ENCODE results near the gene SPATA33. TPM values are rescaled to one million over a fixed set of nuclear protein-coding genes. Genes with fewer than 3 reads are reported as not detected.
"Not testable (repeated sequence)": the region's sequence is repeated elsewhere in the genome, so short reads cannot be mapped to it uniquely, and the experiment has no call there.

SPATA33 gene
- total RNA-seq, 2 experiments from 2014 or later: 9.8 to 11.6 TPM

- Mint-ChIP-seq H3K27me3 (no peaks in the 10 kb centered on the region), H3K4me1 (peaks cover 11% of the 10 kb centered on the region), H3K9me3 (no peaks in the 10 kb centered on the region), H3K4me3 (peak overlapping the region; percentile 96), H3K36me3 (peaks cover 8% of the 10 kb centered on the region), H3K27ac (peak overlapping the region; percentile 55)
- DNase-seq (no peak), ATAC-seq (ENCODE audit: low read depth) (peak; percentile 50)
- POLR2A ChIA-PET: interaction anchor here (0.9 to 1.9 kb wide), 7 partner anchors 10 to 186 kb away, joined by 4 to 18 read pairs (median 5); partner anchors contain the start of gene TCF25
Observed at GRCh38 chr16:89687092-89687940, 29.7 kb downstream of the SPATA33 start.

- H3K4me1 Mint-ChIP-seq: peaks cover 11% of the 10 kb centered on the region
- H3K4me3 Mint-ChIP-seq: peak overlapping the region; percentile 40
- H3K27ac Mint-ChIP-seq: no peak overlapping the region
- DNase-seq (no peak), ATAC-seq (ENCODE audit: low read depth) (no peak)
- peaks cover 11% of the 10 kb centered on the region for H3K36me3 Mint-ChIP-seq
- POLR2A ChIA-PET: no interaction called here
- no peaks in the 10 kb centered on the region for H3K9me3 Mint-ChIP-seq
- no peaks in the 10 kb centered on the region for H3K27me3 Mint-ChIP-seq
Observed at GRCh38 chr16:89688395-89688794, 30.8 kb downstream of the SPATA33 start.

DNA sequence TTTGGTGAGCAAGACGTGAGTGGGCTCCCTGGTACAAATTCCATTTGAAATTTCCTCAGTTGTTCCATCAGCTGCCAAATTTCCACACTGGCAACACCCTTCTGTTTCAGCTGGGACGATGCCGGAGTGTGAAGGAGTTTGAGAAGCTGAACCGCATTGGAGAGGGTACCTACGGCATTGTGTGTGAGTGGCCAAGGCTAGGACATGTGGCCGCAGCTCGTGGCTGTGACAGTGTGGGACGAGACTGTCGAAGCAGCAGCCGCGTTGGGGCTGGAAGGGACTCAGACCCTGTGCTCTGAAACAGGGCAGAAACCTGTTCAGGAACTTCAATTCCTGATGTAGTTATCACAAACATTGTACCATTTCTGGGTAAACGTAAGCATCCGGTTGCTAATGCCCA, 31.5 kb downstream of the SPATA33 start:
- no peak overlapping the region for H3K27ac Mint-ChIP-seq
- peaks cover 14% of the 10 kb centered on the region for H3K36me3 Mint-ChIP-seq
- ATAC-seq (ENCODE audit: low read depth) (no peak), DNase-seq (no peak)
- POLR2A ChIA-PET: interaction anchor here (1.5 kb wide), 1 partner anchor 12 kb away, joined by 5 read pairs; the partner anchor contains the start of gene SPATA2L
- H3K9me3 Mint-ChIP-seq: no peaks in the 10 kb centered on the region
- H3K27me3 Mint-ChIP-seq: no peaks in the 10 kb centered on the region
- H3K4me1 Mint-ChIP-seq: peaks cover 11% of the 10 kb centered on the region
- no peak overlapping the region for H3K4me3 Mint-ChIP-seq

GRCh38 chr16:89689621-89690020, 32.0 kb downstream of the SPATA33 start:
- DNase-seq; H3K9me3 Mint-ChIP-seq; H3K27me3 Mint-ChIP-seq; H3K27ac Mint-ChIP-seq; H3K4me3 Mint-ChIP-seq; ATAC-seq (ENCODE audit: low read depth): not testable (repeated sequence)
- POLR2A ChIA-PET: interaction anchor here (1.5 kb wide), 1 partner anchor 11 kb away, joined by 5 read pairs; the partner anchor contains the start of gene SPATA2L
- Mint-ChIP-seq H3K4me1 (peaks cover 11% of the 10 kb centered on the region), H3K36me3 (peaks cover 14% of the 10 kb centered on the region)

DNA sequence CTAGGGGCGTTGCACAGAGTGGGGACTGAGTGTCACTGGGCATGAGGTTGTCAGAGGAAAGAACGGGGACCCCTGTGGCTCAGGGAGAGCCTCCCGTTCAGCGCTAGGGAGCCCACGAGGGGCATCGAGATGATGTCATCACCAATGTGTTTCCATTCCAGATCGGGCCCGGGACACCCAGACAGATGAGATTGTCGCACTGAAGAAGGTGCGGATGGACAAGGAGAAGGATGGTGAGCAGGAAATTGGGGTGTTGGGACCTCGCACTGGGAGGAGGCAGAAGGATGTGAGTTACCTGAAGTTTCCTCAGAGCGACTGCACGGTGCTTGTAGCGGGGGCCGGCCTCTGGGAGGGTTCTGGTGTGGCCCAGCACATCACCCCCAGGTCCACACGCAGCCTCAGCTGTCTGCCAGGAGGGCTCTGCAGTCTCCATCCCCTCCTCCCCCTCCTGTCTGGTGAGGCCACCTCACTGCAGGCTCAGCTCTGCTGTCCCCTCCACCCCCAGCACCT, 32.8 kb downstream of the SPATA33 start:
- Mint-ChIP-seq H3K27me3 (no peaks in the 10 kb centered on the region), H3K9me3 (no peaks in the 10 kb centered on the region), H3K4me3 (no peak overlapping the region), H3K4me1 (peaks cover 13% of the 10 kb centered on the region), H3K36me3 (peaks cover 14% of the 10 kb centered on the region), H3K27ac (no peak overlapping the region)
- POLR2A ChIA-PET: interaction anchor here (1.5 kb wide), 1 partner anchor 11 kb away, joined by 5 read pairs; the partner anchor contains the start of gene SPATA2L
- ATAC-seq (ENCODE audit: low read depth) (no peak), DNase-seq (no peak)

- Mint-ChIP-seq H3K36me3 (peaks cover 11% of the 10 kb centered on the region), H3K9me3 (no peaks in the 10 kb centered on the region), H3K27ac (no peak overlapping the region), H3K4me1 (peaks cover 14% of the 10 kb centered on the region), H3K27me3 (no peaks in the 10 kb centered on the region), H3K4me3 (no peak overlapping the region)
- ATAC-seq (ENCODE audit: low read depth) (no peak), DNase-seq (no peak)
- POLR2A ChIA-PET: no interaction called here
Observed at GRCh38 chr16:89691231-89691985, 33.8 kb downstream of the SPATA33 start.

GRCh38 chr16:89691986-89692569, 34.4 kb downstream of the SPATA33 start:
- DNase-seq (no peak), ATAC-seq (ENCODE audit: low read depth) (no peak)
- Mint-ChIP-seq H3K4me1 (peaks cover 16% of the 10 kb centered on the region), H3K4me3 (no peak overlapping the region), H3K27ac (no peak overlapping the region), H3K27me3 (no peaks in the 10 kb centered on the region), H3K9me3 (no peaks in the 10 kb centered on the region), H3K36me3 (peaks cover 11% of the 10 kb centered on the region)
- POLR2A ChIA-PET: no interaction called here

DNA sequence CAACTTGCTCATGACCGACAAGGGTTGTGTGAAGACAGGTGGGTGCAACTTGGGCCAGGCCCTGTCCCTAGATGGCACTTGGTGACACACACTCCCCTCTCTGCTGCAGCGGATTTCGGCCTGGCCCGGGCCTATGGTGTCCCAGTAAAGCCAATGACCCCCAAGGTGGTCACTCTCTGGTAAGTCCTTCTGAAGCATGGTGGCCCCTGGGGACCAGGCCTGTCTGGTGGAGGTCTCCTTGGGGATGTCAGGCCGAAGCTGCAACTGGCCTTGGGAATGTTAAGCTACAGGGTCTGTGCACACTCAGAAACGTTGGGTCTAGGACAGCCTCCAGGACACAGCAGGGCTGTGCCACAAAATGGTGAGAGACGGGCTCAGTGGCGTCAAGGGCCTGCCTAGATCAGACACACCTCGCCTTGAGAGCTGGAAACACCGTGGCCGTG, 35.7 kb downstream of the SPATA33 start:
- H3K9me3 Mint-ChIP-seq: no peaks in the 10 kb centered on the region
- POLR2A ChIA-PET: interaction anchor here (0.9 kb wide), 1 partner anchor 180 kb away, joined by 3 read pairs; the partner anchor contains the start of gene TCF25
- ATAC-seq (ENCODE audit: low read depth) (no peak), DNase-seq (no peak)
- H3K27ac Mint-ChIP-seq: no peak overlapping the region
- H3K27me3 Mint-ChIP-seq: no peaks in the 10 kb centered on the region
- H3K4me3 Mint-ChIP-seq: no peak overlapping the region
- peaks cover 8% of the 10 kb centered on the region for H3K4me1 Mint-ChIP-seq
- peaks cover 11% of the 10 kb centered on the region for H3K36me3 Mint-ChIP-seq

DNA sequence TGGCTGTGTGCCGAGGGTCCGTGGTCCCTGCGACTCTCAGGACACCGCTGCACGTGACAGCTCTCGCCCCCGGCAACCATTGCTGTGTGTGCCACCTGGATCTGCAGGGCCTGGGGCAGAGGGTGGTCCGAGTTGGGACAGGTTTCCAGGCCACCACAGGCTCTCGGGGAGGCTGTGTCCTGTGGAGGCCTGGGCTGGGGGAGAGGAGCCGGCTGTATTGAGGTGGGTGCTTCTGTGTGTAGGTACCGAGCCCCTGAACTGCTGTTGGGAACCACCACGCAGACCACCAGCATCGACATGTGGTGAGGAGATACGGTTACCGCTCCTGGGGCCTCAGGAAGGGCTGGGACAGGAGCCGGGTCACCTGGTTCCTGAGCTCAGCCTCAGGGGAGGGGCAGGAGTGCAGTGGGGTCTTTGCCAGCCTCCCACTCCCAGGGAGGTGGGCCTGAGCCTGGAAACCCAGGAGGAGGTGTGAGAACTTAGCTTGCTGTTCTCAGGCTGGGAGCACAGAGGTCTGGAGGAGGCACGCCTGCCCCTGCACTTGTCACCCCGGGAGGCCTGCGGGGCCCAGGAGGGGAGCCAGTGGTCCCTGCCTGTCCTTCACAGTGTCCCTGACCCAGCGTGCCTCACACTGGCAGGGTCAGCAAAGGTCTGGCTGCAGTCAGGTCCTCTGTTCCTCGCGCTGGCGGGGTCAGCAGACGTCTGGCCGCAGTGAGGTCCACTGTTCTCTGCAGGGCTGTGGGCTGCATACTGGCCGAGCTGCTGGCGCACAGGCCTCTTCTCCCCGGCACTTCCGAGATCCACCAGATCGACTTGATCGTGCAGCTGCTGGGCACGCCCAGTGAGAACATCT, 36.5 kb downstream of the SPATA33 start:
- Mint-ChIP-seq H3K4me3 (no peak overlapping the region), H3K36me3 (peaks cover 11% of the 10 kb centered on the region), H3K27me3 (no peaks in the 10 kb centered on the region), H3K4me1 (peaks cover 9% of the 10 kb centered on the region), H3K9me3 (no peaks in the 10 kb centered on the region), H3K27ac (no peak overlapping the region)
- ATAC-seq (ENCODE audit: low read depth) (no peak), DNase-seq (no peak)
- POLR2A ChIA-PET: interaction anchor here (0.9 kb wide), 1 partner anchor 179 kb away, joined by 3 read pairs; the partner anchor contains the start of gene TCF25

- H3K4me3 Mint-ChIP-seq; H3K27me3 Mint-ChIP-seq; H3K9me3 Mint-ChIP-seq; ATAC-seq (ENCODE audit: low read depth); POLR2A ChIA-PET; H3K4me1 Mint-ChIP-seq; H3K27ac Mint-ChIP-seq; DNase-seq: not testable (repeated sequence)
- peaks cover 11% of the 10 kb centered on the region for H3K36me3 Mint-ChIP-seq
Observed at GRCh38 chr16:89694784-89695085, 37.1 kb downstream of the SPATA33 start.

GRCh38 chr16:89695086-89695874, 37.6 kb downstream of the SPATA33 start:
- no peak overlapping the region for H3K4me3 Mint-ChIP-seq
- no peak for ATAC-seq (ENCODE audit: low read depth)
- H3K27me3 Mint-ChIP-seq: no peaks in the 10 kb centered on the region
- DNase-seq: no peak
- H3K27ac Mint-ChIP-seq: no peak overlapping the region
- peaks cover 8% of the 10 kb centered on the region for H3K36me3 Mint-ChIP-seq
- POLR2A ChIA-PET: interaction anchor here (0.7 to 3.8 kb wide), 2 partner anchors 8 to 178 kb away, joined by 3 to 18 read pairs; partner anchors contain the start of genes CDK10 and TCF25
- H3K9me3 Mint-ChIP-seq: no peaks in the 10 kb centered on the region
- peaks cover 10% of the 10 kb centered on the region for H3K4me1 Mint-ChIP-seq
